GM18511 (cell line): ENCODE data around the gene HMX1.

Source experiments
- ATAC-seq: cut with Tn5 transposase; IDR thresholded peaks from one replicate; pipeline ENCODE4 v1.9.1; 2021; ENCODE audit warnings: mild to moderate bottlenecking, moderate library complexity; ENCODE audit not compliant: unreplicated experiment

Gene HMX1

GRCh38 chr4:8843597-8843996, 28.0 kb downstream of the HMX1 start:
- no peak for ATAC-seq

GRCh38 chr4:8842614-8843013, 29.0 kb downstream of the HMX1 start:
- ATAC-seq, result no peak

- ATAC-seq, result no peak
Measured at GRCh38 chr4:8841678-8842268, 29.9 kb downstream of the HMX1 start.

- no peak for ATAC-seq
Measured at GRCh38 chr4:8840816-8841455, 30.7 kb downstream of the HMX1 start.

GRCh38 chr4:8840006-8840793, 31.4 kb downstream of the HMX1 start:
- ATAC-seq, result no peak

- ATAC-seq, result no peak
Measured at GRCh38 chr4:8838961-8839431, 32.6 kb downstream of the HMX1 start.

GRCh38 chr4:8838296-8838960, 33.2 kb downstream of the HMX1 start:
- no peak for ATAC-seq

- no peak for ATAC-seq
Measured at GRCh38 chr4:8837181-8837841, 34.3 kb downstream of the HMX1 start.

GRCh38 chr4:8836664-8837171, 34.9 kb downstream of the HMX1 start:
- no peak for ATAC-seq

- no peak for ATAC-seq
Measured at GRCh38 chr4:8835521-8836365, 35.9 kb downstream of the HMX1 start.

GRCh38 chr4:8834681-8835220, 36.9 kb downstream of the HMX1 start:
- no peak for ATAC-seq

- ATAC-seq, result no peak
Measured at GRCh38 chr4:8832113-8832915, 39.3 kb downstream of the HMX1 start.

- ATAC-seq, result no peak
Measured at GRCh38 chr4:8831221-8832112, 40.2 kb downstream of the HMX1 start.

- ATAC-seq, result no peak
Measured at GRCh38 chr4:8830611-8831200, 40.9 kb downstream of the HMX1 start.

GRCh38 chr4:8830056-8830455, 41.6 kb downstream of the HMX1 start:
- ATAC-seq, result no peak

GRCh38 chr4:8829584-8829983, 42.1 kb downstream of the HMX1 start:
- no peak for ATAC-seq

- no peak for ATAC-seq
Measured at GRCh38 chr4:8828869-8829268, 42.8 kb downstream of the HMX1 start.
